Muscle of back (tissue), 13 donors: ENCODE results near the gene GTF2F2. TPM values are rescaled to one million over a fixed set of nuclear protein-coding genes. Genes with fewer than 3 reads are reported as not detected.

Experiments used
- DNase-seq, 3 donors: peaks; one replicate each; pipeline versions ENCODE4 v3.0.0 to v3.0.0-alpha.2; 2013
- long read RNA-seq, 9 donors: transcript quantifications; one replicate each; lab custom pipeline, GENCODE V29; 2026
- polyA plus RNA-seq, 10 donors: library from polyadenylated mRNA; unstranded; fragments of 120-200 nt; gene quantifications; one replicate each; pipeline ENCODE4 v1.2.1, GENCODE V29; 2013; ENCODE audit not compliant: insufficient read length in 10 of 10

The GTF2F2 gene
- 10 to 100 TPM; 17.0 to 21.1 (median 19.2) TPM for polyA plus RNA-seq
- long read RNA-seq, donor 1, transcript GTF2F2-201 (8 exons, 2,239 nt), result major isoform, 5 of 11 reads
- long read RNA-seq, donor 1, partial matches to known transcripts, result 6 of 11 reads
- long read RNA-seq, donor 1, other reads (novel, unspliced or antisense), result 0 of 11 reads
- long read RNA-seq, donor 2, transcript GTF2F2-201 (8 exons, 2,239 nt), result major isoform, 6 of 13,186 reads
- long read RNA-seq, donor 2, partial matches to known transcripts, result 12,627 of 13,186 reads
- long read RNA-seq, donor 2, other reads (novel, unspliced or antisense), result 553 of 13,186 reads
- long read RNA-seq, donor 3, result 0 reads
- long read RNA-seq, donor 4, transcript GTF2F2-201 (8 exons, 2,239 nt), result major isoform, 6 of 11,378 reads
- long read RNA-seq, donor 4, partial matches to known transcripts, result 10,886 of 11,378 reads
- long read RNA-seq, donor 4, other reads (novel, unspliced or antisense), result 486 of 11,378 reads
- long read RNA-seq, donor 5, transcript GTF2F2-201 (8 exons, 2,239 nt), result major isoform, 6 of 17,683 reads
- long read RNA-seq, donor 5, partial matches to known transcripts, result 17,066 of 17,683 reads
- long read RNA-seq, donor 5, other reads (novel, unspliced or antisense), result 611 of 17,683 reads
- long read RNA-seq, donor 6, transcript GTF2F2-201 (8 exons, 2,239 nt), result major isoform, 6 of 17,762 reads
- long read RNA-seq, donor 6, partial matches to known transcripts, result 16,931 of 17,762 reads
- long read RNA-seq, donor 6, other reads (novel, unspliced or antisense), result 825 of 17,762 reads
- long read RNA-seq, donor 7, partial matches to known transcripts, result 10,026 of 10,473 reads
- long read RNA-seq, donor 7, other reads (novel, unspliced or antisense), result 443 of 10,473 reads
- long read RNA-seq, donor 8, partial matches to known transcripts, result 8,980 of 9,249 reads
- long read RNA-seq, donor 8, other reads (novel, unspliced or antisense), result 267 of 9,249 reads
- long read RNA-seq, donor 9, partial matches to known transcripts, result 2,462 of 2,537 reads
- long read RNA-seq, donor 9, other reads (novel, unspliced or antisense), result 75 of 2,537 reads

GRCh38 chr13:45119991-45120864, at the start of gene GTF2F2:
GTF2F2 (plus strand) TSS chr13:45120510; CDS start chr13:45120656, 146 bp downstream.
- DNase-seq, result peak; percentile 91 to 97 (median 95)

GRCh38 chr13:45073809-45074208, 46.5 kb upstream of the GTF2F2 start:
- no peak for DNase-seq

- no peak for DNase-seq
These were observed 45.6 kb upstream of the GTF2F2 start for GRCh38 chr13:45074721-45075120.

- no peak for DNase-seq
These were observed 42.3 kb upstream of the GTF2F2 start for GRCh38 chr13:45078003-45078402.

GRCh38 chr13:45082964-45083363, 37.3 kb upstream of the GTF2F2 start:
- peak in 1 of 3 donors; percentile 48 for DNase-seq

GRCh38 chr13:45084515-45084914, 35.8 kb upstream of the GTF2F2 start:
- DNase-seq, result no peak

GRCh38 chr13:45086484-45086883, 33.8 kb upstream of the GTF2F2 start:
- DNase-seq, result peak in 1 of 3 donors; percentile 58

GRCh38 chr13:45092663-45093062, 27.6 kb upstream of the GTF2F2 start:
- no peak for DNase-seq

GRCh38 chr13:45100573-45101262, 19.6 kb upstream of the GTF2F2 start:
- DNase-seq, result no peak

GRCh38 chr13:45101327-45102018, 18.8 kb upstream of the GTF2F2 start:
- no peak for DNase-seq

- no peak for DNase-seq
These were observed 18.2 kb upstream of the GTF2F2 start for GRCh38 chr13:45102136-45102507.

GRCh38 chr13:45103449-45103848, 16.9 kb upstream of the GTF2F2 start:
- no peak for DNase-seq

- no peak for DNase-seq
These were observed 16.0 kb upstream of the GTF2F2 start for GRCh38 chr13:45104261-45104660.

- no peak for DNase-seq
These were observed 14.4 kb upstream of the GTF2F2 start for GRCh38 chr13:45105895-45106294.

- DNase-seq, result no peak
These were observed 12.8 kb upstream of the GTF2F2 start for GRCh38 chr13:45107539-45107938.

- peak in 1 of 3 donors; percentile 12 for DNase-seq
These were observed 11.6 kb upstream of the GTF2F2 start for GRCh38 chr13:45108716-45109101.

- no peak for DNase-seq
These were observed 11.1 kb upstream of the GTF2F2 start for GRCh38 chr13:45109102-45109720.

- DNase-seq, result no peak
These were observed 6.8 kb upstream of the GTF2F2 start for GRCh38 chr13:45113233-45114224.
